ENCODE measurements around the gene TCHP.

Gene TCHP

GRCh38 chr12:109947521-109947920 lies 47.4 kb downstream of the TCHP start:
- TF ChIP-seq, protein P1, sequence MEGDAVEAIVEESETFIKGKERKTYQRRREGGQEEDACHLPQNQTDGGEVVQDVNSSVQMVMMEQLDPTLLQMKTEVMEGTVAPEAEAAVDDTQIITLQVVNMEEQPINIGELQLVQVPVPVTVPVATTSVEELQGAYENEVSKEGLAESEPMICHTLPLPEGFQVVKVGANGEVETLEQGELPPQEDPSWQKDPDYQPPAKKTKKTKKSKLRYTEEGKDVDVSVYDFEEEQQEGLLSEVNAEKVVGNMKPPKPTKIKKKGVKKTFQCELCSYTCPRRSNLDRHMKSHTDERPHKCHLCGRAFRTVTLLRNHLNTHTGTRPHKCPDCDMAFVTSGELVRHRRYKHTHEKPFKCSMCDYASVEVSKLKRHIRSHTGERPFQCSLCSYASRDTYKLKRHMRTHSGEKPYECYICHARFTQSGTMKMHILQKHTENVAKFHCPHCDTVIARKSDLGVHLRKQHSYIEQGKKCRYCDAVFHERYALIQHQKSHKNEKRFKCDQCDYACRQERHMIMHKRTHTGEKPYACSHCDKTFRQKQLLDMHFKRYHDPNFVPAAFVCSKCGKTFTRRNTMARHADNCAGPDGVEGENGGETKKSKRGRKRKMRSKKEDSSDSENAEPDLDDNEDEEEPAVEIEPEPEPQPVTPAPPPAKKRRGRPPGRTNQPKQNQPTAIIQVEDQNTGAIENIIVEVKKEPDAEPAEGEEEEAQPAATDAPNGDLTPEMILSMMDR (IDR thresholded peaks at IDR 0.05; ENCODE audit: insufficient read depth, missing control alignments) = no peak
- DNase-seq (ENCODE audit: insufficient read length, low spot score) (no peak), FAIRE-seq (no peak)

GRCh38 chr12:109948368-109948767 lies 48.3 kb downstream of the TCHP start:
- DNase-seq (ENCODE audit: insufficient read length, low spot score) (no peak), FAIRE-seq (no peak)
- TF ChIP-seq, protein P1 (IDR thresholded peaks at IDR 0.05; ENCODE audit: insufficient read depth, missing control alignments) = no peak

DNA sequence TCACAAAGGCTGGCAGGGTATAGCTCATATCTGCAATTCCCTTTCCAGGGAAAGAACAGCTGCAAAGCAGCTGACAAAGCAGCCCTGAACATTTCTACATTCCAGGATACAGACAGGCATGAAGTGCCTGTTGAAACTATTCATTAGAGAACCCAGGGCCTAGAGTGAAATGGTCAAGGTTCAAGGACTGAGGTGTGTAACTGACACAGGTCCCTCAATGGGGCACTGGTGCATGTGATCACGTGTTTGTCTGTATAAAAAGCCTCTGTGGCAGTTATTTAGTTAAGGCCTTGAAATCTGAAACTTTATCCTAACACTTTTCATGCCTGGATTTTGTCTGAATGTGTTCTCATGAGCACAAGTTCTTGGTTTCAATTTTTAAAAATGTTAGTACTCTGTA lies 49.0 kb downstream of the TCHP start:
- TF ChIP-seq, protein P1 (IDR thresholded peaks at IDR 0.05; ENCODE audit: insufficient read depth, missing control alignments) = no peak
- FAIRE-seq = no peak
- DNase-seq (ENCODE audit: insufficient read length, low spot score) = no peak

GRCh38 chr12:109950625-109951024 lies 50.6 kb downstream of the TCHP start:
- TF ChIP-seq, protein P1 (IDR thresholded peaks at IDR 0.05; ENCODE audit: insufficient read depth, missing control alignments) = no peak
- DNase-seq (ENCODE audit: insufficient read length, low spot score) = no peak
- FAIRE-seq = no peak

DNA sequence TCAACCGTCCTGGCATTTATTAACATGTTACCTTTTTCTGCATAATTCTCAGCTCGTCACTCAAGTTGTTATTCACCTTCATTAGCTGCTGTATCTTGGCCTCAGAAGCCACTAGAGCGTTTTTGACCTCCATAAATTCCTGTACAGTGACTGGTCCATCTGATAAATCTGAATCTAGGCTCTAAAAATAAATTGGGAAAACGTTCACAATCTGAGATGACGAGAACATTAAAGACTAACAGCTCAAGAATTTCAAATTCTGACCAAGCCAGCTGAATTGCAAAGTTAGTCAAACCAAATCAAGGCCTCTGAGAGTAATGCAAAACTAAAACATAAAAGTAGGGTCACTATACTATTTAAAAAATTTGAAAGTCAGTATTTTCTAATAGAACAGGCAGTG lies 51.1 kb downstream of the TCHP start:
- FAIRE-seq (no peak), DNase-seq (ENCODE audit: insufficient read length, low spot score) (no peak)
- TF ChIP-seq, protein P1 (IDR thresholded peaks at IDR 0.05; ENCODE audit: insufficient read depth, missing control alignments) = no peak

DNA sequence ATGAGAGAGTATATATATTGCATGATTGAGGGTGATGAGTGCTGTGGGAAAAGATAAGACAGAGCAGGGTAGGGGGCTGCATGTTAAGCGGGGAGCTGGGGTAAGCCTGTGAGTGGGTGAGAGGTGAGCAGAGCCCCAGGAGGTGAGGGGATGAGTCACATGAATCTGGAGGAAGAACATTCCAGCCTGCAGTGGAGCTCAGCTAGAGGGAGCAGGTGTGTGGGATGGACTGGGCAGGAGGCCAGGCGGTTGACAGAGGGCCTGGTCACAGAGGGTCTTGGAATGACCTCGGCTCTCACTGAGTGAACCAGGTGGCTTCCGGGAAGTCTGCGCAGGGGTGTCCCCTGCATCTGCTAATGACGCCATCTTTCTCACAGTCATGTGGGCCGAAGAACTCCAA lies 51.7 kb downstream of the TCHP start:
- TF ChIP-seq, protein P1 (IDR thresholded peaks at IDR 0.05; ENCODE audit: insufficient read depth, missing control alignments) = no peak
- FAIRE-seq (no peak), DNase-seq (ENCODE audit: insufficient read length, low spot score) (no peak)

DNA sequence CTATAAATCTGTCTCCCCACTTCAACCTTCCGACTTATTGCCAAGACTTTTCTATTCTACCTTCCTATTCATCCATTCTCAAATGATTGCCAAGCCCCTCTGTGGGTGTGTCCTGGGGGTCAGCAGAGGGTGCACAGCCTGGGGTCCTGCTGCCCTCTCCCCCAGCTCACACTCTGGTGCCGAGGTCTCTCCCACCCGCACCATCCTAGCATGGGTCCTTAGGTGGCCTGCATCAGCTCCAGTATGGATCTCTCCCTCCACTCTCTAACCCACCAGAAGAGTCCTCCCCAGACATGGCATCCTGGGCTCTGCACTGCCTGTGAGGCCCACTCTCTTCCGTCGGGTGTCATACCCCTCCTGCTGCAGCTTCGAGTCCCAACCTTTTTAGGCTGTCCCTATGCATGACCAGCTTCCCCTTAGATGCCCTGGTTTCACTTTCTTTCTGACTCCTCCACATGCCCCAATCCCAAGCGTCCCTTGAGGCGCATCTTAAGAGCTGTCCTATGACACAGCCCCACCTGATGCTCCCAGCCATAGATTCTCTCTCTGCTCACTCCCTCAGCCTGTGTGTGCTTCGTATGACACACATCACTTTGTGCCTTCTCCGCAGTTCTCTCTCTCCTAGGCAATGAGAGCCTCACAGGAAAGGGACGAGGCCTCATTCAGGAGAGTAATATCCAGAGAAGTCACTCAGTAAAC lies 52.2 kb downstream of the TCHP start:
- FAIRE-seq (no peak), DNase-seq (ENCODE audit: insufficient read length, low spot score) (no peak)
- TF ChIP-seq, protein P1 (IDR thresholded peaks at IDR 0.05; ENCODE audit: insufficient read depth, missing control alignments) = no peak
